HT-29 (cell line): ENCODE data around the gene PLAC8L1. TPM values are rescaled to one million over a fixed set of nuclear protein-coding genes. Genes with fewer than 3 reads are reported as not detected.

Source experiments
- DNase-seq: peaks from one replicate; pipeline ENCODE4 v3.0.0-alpha.2; 2015; ENCODE audit warnings: low spot score
- total RNA-seq: library from RNA; depleted of rRNA; stranded (reverse); fragments of >200 nt; shearing (Covaris generic); gene quantifications from 2 replicates; pipeline ENCODE4 v1.2.3, GENCODE V29; 2014

PLAC8L1 gene
- total RNA-seq, 1 experiment from 2014 or later: not detected

DNA sequence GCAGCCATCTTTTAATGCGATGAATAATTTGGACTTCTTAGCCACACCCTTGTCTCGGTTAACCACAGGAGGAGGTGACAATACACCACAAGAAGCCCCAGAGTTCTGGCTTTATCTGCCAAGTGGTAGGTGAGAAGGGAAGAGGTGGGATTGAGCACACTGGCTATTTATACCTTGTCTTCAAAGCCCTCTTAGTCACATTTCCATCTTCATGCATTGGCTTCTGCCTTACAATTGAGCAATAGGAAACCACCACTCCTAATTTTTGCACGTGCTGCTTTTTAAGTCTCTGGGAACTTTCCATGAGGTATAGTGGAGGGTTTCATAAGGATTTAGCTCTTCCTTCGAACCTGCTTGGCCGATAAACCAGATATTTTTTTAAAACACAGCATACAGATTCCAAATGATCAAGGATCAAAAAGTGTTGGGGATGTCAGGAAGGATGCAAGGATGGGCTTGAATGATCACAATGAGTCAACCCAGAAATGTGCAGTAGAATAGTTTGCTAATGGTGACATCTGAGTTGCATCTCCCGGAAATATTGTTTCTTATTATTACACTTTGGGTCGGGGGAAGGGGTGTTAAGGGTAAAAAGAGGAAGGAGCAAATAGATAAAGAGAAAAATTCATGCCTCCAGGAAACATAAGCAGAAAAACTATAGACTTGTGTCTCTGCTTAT lies 25.5 kb downstream of the PLAC8L1 start:
- DNase-seq: no peak

DNA sequence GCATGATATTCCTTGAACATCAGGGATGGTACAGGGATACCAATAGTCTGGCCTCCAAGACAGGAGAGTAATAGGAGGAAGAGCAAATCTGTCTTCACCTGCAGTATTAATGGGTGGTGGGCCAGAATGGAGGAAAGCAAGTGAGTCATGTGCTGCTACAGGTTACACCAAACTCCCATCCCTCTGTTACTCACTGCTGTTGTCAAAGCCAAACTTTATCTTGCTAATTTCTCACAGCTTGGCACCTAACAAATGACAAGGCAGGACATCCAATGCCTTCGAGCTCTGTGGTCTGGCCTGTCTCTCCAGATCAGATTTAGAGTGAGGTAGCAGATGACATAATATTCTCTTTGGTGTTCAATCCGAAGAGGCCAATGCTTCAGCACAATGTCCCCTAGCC lies 26.8 kb downstream of the PLAC8L1 start:
- DNase-seq: no peak

DNA sequence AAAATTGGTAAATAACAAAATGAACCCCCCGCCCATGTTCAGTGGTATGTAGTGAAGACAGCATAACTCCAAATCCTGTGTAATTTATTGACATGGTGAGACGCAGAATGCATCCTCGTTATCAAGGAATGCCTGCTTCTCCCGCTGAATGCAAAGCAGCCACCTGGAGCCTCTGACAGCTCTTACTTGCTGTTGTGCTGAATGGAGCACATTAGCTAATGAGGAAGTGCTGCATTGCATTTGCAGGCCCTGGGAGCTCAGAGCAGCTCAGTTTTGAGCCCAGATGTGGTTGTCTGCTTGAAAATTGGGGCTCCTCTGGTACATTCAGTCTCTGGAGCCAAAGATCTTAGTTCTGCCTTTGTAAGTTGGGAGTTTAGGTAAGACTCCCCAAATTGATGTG lies 28.9 kb downstream of the PLAC8L1 start:
- no peak for DNase-seq

DNA sequence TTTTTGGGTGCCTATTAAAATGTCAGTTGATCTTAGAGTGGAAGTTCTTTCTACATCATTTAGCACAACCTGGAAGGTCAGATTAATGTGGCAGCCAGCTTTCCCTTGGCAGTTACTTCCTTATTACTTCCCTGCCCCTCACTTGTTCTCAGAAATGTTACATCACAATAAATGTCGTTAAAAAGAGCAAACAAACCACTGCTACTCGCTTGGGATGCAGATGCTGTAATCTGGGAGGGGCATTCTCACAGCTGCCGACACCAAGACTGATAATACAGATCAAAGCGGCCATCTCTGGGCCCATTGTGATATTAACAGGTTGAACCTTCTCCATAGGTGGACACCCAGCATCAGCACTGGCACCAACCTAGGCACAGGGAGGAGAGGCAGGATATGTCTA lies 29.3 kb downstream of the PLAC8L1 start:
- DNase-seq: peak; percentile 45

DNA sequence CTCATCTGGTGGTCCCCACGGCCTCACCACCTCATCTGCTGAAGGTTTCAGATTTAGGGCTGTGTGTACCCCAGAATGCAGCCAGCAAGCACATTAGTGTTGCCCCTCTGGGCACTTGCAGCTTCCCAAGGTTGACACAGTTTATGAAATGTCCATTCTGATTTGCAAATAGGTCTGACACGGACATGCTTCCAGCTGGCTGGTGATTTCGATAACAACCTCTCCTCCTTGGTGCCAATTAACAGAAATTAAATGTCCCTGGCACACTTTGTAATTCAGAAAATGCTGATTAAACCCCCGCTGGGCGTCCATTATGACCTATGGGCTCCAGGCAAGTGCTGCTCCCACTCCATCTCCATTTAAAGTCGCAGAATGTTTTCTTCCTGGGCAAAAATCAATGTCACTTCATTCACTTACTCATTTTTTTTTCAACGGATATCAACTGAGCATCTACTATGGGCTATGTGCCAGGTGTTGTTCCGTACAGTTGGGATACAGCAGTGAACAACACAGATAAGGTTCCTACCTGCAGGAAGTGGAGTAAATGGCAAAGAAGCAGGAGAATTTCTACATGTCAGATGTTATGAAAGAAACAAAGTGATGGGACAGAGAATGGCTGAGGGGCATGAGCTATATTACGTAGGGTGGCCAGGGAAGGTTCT lies 32.0 kb downstream of the PLAC8L1 start:
- no peak for DNase-seq

DNA sequence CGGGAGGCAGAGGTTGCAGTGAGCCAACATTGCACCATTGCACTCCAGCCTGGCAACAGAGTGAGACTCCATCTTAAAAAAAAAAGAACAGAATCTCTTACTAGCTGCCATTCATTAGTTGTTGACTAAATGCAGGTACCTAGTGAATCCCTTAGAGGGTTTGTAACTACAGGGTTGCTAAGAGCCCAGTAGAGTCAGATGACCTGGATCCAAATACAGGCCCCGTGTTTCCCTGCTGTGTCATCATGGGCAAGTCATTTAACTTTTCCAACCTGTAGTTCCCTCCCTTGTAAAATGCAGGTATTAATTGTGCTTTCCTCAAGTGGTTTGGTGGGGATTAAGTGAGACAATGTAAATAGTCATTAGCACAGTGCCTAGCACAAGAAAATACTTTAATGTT lies 32.8 kb downstream of the PLAC8L1 start:
- no peak for DNase-seq

DNA sequence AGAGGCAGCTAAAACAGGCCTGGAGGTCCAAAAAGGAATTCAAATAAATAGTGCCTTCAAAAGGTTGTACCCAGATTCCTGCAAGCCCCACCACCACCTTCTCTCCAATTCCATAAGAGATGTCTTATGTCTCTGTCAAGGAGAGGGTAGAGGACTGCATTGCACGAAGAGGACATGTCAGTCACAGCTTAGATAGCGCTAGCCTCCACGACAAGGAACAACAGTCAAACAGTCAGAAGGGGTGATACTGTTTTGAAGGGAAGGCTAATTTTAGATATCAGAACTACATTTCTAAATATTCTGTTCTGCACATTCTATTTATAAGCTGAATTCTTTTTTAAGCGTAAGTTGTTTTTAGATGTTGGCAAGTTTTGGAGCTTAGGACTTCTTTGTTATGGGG lies 34.2 kb downstream of the PLAC8L1 start:
- no peak for DNase-seq

DNA sequence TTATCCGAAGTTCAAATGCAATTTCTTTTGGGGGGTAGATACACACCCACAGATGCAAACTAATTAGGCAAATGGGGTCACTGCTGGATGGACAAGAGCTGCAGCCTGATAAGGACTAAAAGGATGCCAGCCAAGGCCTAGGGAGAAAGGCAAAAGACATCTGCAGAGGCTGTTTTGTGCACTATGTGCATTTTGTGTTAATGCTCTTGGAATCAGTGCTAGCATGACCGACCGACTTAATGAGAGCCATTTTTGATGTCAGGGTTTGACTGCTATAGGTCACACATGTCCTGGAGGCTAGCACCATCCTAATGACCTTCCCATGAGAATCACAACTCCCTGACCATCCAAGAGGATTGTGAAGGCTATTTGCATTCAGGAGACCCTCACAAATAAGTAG lies 34.6 kb downstream of the PLAC8L1 start:
- DNase-seq: no peak

DNA sequence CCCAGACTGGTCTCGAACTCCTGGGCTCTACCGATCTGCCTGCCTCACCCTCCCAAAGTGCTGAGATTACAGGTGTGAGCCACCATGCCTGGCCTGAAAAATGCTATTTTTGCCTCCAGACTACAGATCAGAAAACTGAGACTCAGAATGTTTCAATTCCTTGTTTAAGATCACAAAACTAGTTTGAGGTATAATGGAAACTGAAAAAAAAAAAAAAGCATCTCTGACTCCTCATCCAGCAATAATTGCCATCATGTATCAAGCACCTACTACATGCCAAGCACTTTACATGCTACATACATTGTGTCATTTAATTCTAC lies 35.6 kb downstream of the PLAC8L1 start:
- no peak for DNase-seq

DNA sequence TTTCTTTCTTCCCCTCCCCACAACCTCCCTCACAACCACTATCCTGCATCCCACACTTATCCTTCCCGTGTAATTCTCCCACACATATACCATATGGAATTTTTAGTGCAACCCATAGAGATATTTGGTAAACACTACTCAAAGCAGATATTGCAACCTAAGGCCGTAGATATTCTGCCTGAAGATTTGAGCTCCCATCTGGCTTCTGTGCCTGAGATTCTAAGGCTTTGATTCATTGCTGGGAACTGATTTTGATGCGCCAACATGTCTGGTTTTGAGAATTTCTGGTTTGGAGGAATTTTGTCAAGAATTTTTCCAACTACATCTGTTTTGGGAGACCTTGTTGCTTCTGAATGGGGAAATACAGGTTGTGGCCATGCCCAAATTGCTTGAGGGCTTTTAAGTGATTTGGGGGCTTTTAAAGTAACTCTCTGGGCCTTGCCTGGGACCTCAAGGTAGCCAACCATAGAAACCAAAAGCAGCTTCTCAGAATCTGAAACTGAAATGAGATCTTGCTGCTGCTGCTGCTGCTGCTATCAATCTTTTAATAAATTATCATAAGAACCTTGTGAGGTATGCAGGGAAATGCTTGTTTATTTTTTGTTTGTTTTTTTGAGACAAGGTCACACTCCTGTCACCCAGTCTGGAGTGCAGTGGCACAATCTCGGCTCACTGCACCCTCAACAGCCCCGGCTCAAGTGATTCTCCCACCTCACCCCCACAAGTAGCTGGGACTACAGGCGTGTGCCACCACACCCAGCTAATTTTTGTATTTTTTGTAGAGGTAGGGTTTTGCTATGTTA lies 36.2 kb downstream of the PLAC8L1 start:
- no peak for DNase-seq

DNA sequence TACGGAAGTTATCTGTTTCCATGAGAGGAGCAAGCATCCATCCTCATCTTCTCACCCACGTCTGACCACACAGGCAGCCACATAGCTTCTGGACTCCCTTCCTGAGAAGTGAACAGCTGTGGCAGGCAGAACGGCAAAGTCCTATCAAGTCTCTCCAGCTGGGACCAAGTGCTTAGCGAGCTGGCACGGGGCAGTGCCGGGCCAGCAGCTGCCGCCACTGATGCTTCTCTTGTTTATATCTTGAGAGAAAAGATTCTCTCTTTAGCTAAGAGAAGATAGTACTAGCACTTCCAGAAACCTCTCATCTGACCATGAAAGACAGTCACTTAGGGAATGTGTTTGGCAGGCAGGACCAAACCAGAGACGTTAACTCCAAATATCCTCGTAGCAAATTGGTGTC lies 37.2 kb downstream of the PLAC8L1 start:
- DNase-seq: no peak

DNA sequence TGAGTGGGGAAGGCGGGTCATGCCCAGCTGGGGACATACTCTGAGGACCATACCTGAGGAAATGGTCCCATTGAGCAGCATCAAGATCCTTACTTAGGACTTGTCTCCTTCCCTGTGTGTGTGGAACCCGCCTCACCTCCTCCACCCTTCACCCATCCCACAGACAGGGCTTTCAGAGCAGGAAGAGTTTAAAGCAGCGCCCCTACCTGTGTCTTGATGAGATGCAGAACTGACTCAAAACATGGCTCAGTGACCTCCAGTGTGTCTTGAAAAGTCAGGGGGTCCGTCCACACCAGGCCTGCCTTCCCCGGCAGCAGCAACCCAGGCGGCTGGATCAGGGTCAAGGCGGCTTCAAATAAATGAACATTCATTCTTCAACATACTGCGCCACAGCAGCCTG lies 38.4 kb downstream of the PLAC8L1 start:
- no peak for DNase-seq

DNA sequence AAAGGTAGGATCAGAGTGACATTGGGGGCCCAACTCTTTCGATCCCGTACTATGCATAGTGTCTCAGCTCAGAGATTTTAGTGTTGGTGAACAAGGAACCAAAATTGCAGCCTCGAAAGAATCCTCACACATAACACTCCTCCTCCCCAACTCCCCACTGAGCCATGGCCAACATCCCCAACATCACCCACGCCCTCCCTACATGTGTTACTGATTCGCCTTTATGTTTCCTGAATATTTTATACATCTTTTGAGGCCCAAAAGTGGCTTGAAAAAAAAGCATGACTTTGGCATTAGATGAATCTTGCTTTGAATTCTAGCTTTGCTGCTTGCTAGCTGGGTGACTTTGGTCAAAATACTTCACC lies 45.2 kb downstream of the PLAC8L1 start:
- DNase-seq: no peak

DNA sequence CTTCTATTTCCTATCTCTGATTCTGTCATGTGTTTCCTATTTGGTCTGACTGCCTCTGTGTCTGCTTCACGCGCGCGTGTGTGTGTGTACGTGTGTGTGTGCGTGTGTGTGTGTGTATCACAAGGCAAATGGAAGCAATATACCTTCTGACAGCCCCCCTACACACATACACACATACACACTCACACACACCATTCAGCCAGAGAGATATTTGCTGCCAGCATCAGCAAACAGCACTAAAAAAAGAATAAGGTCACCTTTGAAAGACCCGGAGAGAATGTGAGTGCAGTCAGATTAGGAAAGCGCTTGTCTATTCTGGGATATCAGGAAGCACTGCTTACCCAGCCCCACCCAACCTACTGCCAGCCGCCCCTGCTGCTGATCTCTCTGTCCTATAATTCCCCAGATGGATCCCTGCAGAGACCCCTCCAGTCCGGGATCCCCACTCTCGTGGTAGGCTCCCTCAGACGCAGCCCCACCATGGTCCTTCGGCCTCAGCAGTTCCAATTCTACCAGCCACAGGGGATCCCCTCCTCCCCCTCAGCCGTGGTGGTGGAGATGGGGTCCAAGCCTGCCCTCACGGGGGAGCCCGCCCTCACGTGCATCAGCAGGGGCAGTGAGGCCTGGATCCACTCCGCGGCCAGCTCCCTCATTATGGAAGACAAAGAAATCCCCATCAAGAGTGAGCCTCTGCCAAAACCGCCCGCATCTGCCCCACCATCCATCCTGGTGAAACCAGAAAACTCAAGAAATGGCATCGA lies 45.7 kb downstream of the PLAC8L1 start:
- no peak for DNase-seq

DNA sequence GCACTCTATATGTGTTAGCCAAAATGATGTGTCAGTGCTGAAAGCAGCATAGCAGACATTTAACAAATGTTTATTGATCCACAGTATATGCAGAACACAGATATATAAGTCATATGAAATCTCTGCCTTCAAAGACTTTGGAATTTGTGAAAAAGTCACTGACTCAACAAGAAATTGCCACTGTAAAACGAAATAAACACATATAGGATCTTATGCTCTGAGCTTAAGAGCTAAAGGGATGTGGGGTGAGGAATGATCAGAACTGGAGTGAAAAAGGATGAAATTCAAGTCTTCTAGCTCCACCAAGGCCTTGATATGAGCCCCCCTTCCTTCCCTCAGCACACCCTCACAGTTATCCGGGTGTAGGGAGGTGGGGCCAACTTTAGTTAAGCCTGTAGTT lies 49.9 kb downstream of the PLAC8L1 start:
- no peak for DNase-seq

DNA sequence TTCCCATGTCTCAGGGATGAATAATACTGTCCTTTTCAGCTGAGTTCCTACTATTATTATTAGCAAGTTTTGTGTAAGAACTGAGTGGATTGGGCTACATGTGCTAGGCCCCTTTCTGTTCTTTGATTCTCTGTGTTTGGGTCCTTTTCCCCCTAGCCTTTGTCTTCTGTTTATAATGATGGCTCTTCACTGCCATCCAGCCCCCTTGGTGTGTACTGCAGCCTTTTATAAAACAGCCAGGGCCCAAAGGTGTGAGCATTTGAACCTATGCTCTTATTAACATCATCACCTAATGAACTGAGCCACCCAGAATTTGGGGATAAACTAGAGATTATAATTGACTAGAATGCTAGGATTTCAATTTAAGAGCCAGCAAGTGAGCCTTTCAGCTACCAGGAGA lies 52.6 kb downstream of the PLAC8L1 start:
- DNase-seq: peak; percentile 38

DNA sequence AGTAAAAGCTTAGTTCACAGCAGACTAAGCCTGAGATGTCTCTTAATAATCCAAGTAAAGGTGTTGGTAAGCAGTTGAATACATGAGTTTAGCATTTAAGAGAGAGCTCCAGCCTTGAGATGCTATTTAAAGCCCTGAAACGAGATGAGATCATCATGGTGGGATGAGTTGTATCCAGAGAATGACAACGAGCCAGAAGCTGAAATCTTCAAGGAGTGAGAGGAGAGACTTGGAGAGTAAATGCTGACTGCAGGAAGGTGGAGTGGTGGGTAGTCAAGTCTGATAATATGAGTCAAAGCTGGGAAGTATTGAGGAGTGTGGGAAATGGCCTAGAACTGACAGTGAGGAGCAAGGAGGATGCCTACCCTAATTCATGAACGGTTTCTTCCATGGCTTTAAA lies 53.7 kb downstream of the PLAC8L1 start:
- no peak for DNase-seq

DNA sequence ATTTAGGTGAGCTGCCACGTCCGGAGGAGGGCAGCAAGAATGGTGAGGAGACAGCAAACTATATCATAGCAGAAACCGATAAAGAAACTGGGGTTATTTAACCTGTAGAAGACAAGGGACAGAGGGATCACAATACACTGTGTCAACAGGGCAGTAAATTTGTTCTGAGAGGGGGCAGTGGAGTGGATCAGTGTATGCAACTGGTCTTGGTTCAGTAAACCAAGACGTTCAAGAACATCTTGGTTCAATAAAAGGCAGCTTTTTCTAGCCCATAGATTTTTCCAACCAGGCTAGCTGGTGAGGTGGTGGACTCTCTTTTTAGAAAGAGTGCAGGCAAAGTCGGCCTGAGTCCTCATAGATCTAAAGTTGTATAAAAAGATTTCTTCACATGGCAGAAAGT lies 55.3 kb downstream of the PLAC8L1 start:
- DNase-seq: no peak

DNA sequence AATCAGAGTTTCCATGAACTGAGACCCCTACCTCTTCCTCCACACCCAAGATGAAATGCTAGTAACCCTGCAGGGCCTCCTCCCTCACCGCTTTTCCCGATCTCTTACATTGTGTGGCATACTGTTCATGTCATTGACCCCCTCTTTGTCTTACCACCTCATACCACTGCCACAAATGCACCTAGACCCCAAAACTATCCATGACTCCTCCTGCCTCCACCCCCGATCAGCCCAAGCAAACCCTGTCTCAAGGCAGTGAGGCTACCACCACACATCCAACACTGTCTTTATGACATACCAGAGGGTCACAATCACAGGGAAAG lies 55.7 kb downstream of the PLAC8L1 start:
- DNase-seq: no peak

DNA sequence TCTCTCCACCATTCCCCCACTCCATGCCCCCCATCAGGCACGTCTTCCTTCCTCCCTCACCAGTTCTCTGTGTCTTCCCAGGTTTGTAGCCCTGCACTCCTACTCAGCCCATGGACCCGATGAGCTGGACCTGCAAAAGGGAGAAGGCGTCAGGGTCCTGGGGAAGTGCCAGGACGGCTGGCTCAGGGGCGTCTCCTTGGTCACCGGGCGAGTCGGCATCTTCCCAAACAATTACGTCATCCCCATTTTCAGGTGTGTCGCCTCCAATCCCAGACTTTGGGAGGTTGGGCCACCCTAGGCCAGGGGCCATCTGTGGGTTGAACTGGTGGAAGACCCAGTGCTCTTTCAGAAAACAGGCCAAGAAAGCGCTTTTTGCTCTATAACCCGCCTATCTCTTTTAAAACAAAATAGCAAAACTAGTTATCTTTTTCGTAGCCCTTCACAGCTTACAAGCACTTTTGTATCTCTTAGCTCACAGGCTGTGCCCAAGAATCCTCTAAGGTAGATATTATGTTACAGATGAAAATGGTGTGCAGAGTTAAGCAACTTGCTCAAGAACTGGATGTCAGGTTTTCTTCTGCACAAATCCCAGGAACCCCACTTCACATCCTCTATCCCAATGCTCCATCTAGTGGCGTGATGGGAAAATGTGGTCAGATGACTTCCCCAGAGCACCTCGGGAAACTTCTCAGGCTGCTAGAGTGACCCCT lies 56.2 kb downstream of the PLAC8L1 start:
- peak; percentile 89 for DNase-seq

DNA sequence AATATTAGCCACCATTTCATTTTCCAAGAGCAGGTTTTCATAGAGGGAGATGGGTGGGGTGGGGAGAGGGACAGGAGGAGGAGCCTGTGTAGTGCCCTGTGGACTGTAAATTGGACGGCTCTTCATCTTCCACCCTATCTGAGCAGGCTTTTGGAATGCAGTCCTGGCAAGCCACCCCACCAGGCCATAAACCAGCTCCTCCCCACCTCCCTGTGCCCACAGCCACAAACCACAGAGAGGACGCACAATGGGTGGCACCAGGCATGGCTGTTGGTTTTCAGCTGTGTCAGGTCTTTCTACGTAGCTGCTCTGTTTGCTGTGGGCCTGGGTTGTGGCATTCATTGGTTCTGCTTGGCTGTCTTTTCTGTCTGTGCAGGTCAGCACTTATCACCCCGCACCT lies 58.0 kb downstream of the PLAC8L1 start:
- DNase-seq: peak; percentile 89

DNA sequence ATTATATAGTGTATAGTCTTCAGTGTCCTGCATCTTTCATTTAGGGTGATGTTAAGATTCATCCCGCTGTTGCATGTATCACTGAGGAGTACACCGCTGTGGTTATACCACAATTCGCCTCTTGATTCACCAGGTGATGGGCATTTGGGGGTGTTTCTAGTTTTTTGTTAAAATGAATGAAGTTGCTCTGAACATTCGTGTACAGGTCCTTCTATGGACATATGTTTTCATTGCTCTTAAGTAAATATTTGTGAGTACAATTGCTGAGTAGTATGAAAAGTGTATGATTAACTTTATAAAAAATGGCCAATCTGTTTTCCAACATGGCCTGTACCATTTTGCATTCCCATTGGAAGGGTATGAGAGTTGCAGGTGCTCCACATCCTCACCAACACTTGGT lies 61.7 kb downstream of the PLAC8L1 start:
- DNase-seq: no peak
